DMS79 treated with DMSO at 0.1 percent for 48 hours (cell line): ENCODE data around the gene GSG1L.
A peak's percentile ranks its signal among the peaks of the same experiment; 100 is the strongest.

Source experiments
- DNase-seq: peaks from one replicate; lab custom pipeline; 2025; lab: John Stamatoyannopoulos, UW

The GSG1L gene

GRCh38 chr16:28062847-28063521 lies 530 bp downstream of the GSG1L start:
- no peak for DNase-seq

GRCh38 chr16:28062261-28062846 lies 1.2 kb downstream of the GSG1L start:
- DNase-seq = no peak

DNA sequence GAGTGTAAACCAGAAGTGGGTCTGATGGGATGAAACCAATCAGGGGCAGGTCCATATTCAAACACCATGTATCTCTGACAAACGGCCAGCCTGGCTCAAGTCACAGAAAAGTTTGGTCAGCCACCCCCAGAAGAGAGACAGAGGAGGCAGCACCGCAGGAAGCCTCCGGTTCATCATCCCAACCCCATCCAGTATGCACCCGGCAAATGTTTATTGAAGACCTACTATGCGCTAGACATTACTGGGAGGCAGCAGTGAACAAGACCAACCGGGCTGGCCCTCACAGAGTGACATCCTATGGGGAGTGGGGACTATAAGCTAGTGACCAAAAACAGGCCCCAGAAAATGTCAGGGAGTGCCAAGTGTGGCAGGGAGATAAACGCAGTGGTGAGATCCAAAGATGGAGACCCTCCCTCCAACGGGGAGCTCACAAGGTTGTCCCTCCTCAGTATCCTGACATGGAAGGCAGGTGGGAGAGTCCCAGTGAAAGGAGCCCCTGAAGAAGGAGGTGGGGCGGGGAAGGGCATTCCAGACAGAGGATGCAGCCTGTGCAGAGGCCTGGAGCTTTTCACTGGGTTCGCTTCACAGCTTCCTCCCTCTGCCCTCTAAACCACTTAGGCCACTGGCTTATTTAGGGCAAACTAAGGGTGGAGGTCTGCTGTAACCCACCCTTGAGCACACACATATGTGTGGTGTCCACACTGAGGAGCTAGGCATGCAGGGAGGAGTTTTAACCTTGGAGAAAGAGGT lies 2.0 kb downstream of the GSG1L start:
- DNase-seq = no peak

DNA sequence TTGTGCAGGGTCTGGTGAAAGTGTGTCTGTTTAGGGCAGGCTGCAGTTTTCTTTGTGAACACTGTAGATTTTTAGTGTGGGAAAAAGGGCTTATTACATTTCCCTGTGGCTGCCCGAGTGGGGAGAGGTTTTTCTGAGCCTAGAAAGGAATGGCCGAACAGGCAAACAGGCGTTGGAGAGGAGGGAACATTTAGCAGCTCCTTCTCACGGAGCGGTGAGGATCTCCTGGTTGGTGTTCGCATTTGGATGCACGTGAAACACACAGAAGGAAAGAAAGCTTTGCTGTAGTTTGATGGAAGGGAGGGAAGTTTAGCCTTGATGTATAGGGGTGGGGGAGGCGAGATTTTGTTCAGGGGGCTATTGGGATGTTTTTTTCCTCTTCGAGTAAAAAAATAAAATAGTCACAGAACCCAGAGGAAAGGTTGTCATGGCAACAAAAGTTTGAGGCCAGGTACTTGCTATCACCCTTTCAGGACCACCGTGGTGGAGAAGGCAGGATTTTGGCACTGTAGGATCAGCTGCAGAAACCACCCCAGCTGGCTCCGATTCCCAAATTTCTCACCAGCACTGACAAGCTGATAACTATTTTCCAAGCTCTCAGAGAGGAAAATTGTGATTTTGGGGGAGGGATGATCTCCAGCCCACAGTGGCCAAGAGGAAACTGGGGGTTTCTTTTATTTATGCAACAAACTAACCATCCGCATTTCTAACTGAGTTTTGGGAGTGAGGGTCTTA lies 3.5 kb downstream of the GSG1L start:
- DNase-seq = peak; percentile 6

DNA sequence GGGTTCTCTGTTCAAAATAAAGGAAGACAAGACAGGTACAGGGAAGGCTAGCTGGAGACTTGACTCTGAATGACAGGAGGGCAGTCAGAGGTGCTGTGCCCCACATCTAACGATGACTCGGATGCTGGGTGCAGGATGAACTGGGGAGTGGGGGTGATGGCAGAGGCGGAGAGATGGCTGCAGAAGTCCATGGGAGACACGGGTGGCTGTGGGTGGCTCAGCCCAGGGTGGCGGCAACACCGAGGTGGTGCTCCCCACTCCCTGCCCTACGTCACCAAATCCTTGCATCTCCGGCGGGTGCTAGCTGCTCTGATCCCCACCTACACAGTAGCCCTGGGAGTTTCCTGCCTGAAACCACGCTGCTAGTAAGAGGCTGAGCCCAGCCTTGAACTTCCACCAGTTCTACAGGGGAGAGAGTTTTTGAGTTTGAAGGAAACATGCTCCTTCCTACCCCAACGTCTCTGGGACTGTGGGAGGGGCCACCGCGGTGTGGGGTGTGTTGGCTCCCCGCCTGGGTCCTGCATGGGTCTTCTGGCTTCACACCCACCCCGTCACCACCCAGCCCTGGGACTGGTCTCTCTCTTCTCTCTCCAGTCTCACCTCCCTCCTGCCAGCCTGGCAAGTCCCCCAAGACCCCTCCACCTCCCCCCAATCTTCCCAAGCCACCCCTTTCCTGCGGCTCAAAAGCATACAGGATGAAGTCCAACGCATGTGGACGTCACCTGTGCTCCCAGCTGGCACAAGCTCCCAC lies 4.5 kb downstream of the GSG1L start:
- no peak for DNase-seq

GRCh38 chr16:28057949-28058348 lies 5.6 kb downstream of the GSG1L start:
- DNase-seq = no peak

GRCh38 chr16:28053461-28053860 lies 10.1 kb downstream of the GSG1L start:
- no peak for DNase-seq

- no peak for DNase-seq
Measured at GRCh38 chr16:28052274-28053128, 11.0 kb downstream of the GSG1L start.

- no peak for DNase-seq
Measured at GRCh38 chr16:28051486-28051885, 12.0 kb downstream of the GSG1L start.

- DNase-seq = no peak
Measured at GRCh38 chr16:28042811-28043210, 20.7 kb downstream of the GSG1L start.

DNA sequence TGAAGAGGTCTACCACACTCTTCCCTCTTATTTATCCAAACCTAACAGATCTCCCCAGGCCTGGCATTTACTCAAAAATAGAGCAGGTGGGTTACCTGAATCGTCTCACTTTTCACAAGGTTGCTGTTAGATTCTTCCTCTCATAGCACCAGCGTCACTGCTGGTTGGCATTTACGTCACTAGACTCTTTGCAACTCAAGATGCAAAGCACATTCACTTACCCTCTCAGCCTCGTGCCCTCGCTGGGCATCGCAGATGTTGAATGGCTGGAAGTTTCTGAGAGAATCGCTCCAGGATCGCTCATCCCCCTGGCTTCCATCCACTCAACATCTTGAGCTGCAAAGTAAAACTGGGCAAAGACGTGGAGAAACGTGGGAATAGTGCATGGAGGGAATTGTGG lies 21.9 kb downstream of the GSG1L start:
- no peak for DNase-seq

DNA sequence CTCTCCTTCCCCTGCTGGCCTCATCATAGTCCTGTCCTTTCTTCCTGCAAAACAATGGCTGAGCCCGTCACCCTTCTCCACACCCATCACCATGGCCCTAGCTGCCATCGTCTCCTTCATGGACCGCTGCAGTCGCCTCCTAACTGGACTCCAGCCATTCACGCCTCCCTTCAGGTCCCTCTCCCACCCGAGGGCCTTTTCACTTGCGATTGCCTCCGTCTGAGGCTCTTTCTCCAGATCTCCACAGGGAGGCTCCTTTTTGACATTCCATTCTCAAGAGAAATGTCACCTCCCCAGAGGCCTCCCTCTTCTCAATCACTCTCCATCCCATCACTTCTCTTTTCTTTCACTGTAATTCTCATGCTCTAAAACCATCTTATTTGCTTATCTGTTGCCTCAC lies 23.5 kb downstream of the GSG1L start:
- no peak for DNase-seq

DNA sequence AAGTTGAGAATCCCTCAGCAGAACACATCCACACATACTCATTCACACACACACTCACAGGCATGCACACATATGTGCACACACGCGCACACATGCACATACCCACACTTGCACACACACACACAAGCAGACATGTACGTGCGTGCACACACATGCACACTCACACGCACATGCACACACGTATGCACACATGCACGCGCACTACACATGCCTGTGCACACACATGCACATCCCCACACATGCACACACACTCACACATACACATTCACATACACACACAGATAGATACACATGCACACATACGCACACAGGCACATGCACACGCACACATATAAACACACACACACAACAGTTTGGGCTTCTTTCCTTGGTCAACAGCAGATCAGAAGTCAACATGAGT lies 24.0 kb downstream of the GSG1L start:
- no peak for DNase-seq

DNA sequence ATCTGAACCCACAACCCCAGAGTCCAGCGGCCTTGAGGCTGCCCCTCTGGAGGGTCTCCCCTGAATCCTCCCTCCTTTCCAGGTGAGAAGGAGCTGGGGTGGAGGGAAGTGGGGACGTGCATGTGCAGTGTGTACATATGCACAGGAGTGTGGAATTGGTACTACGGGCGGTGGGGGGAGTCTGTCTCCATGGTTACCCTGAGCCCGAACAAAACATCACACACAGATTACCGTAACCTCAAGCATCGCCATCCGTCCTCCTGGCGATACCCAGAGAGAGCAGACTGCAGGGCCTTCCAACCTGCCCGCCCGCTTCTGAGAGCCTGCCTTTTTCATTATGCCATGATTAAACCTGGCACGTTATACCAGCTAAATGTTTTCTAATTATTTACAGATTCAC lies 25.1 kb downstream of the GSG1L start:
- peak; percentile 1 for DNase-seq

DNA sequence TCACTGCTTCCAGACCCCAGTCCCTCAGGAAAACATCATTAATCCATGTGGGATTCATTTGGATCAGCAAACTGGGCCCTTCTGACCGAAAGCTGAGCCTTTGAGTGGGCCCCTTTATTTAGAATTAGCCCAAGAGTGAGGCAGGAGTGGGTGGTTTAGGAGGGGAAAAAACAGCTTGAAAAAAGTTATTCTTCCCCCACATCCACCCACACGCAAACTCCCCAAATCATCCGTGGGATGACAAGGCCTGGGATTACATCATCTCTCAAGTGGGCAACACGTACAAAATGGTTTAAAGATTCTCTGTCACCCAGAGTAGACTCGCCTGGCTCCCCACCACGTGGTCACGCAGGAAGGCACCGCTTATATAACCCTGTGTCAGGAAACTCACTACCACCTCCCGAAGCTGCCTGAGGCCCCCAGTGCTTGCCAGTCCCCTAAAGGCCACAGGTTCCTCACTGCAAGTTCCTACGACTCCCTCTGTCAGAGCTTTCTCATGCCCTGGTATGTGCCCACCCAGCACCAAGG lies 27.6 kb downstream of the GSG1L start:
- DNase-seq = no peak

DNA sequence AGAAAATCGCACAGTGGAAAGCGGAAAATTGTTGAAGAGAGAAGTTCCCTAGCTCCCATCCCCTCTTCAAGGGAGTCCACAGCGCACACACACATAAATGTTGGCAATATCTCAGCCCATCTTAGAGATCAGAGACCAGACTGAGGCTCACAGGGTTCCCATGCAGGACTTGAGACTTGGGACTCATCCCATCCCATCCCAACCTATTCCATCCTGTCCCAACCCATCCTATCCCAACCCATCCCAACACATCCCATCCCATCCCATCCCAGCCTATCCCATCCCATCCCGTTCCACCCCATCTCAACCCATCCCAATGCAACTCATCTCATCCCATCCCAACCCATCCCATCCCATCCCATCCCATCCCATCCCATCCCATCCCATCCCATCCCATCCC lies 29.6 kb downstream of the GSG1L start:
- DNase-seq = no peak

DNA sequence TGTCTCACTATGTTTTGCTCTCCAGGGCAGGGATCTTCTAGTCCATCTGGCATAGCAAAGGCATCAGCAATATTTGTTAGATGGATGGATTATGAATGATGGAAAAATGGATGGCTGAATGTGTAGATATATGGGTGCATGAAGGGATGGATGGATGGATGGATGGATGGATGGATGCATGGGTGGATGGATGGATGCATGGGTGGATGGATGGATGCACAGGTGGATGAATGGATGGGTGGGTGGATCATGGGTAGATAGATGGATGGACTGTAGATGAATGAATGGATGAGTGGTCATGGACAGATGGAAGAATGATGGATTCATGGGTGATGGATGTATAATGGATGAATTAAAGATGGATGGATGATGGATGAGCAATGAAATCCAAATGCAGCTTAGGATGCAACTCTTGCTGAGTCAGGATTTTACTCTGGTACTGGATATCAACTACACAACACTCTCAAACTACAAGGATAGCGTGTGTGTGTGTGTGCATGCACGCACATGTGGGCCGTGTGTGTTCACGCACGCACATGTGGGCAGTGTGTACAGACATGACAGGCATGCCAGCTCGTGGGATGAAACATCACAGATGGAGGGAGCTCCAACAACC lies 34.0 kb downstream of the GSG1L start:
- no peak for DNase-seq

GRCh38 chr16:28027055-28027454 lies 36.5 kb downstream of the GSG1L start:
- no peak for DNase-seq

DNA sequence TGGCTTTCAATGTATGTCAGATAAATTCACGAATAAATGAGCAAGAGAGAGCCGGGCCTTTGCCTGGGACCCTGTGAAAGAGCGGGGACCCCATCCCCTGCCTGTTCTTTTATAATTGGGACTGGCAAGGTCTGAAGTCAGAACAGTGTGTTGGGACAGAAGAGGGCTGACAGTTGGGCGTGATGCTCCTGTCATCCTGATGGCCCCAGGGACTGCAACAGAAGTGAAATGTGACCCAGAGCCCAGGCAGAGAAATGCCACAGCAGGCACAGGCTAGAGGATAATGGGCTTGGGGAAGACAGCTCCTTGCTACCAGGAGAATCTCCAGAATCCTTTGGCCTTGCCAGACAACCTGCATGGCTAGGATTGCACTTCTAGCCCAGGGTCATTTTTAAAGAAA lies 37.9 kb downstream of the GSG1L start:
- DNase-seq = no peak

DNA sequence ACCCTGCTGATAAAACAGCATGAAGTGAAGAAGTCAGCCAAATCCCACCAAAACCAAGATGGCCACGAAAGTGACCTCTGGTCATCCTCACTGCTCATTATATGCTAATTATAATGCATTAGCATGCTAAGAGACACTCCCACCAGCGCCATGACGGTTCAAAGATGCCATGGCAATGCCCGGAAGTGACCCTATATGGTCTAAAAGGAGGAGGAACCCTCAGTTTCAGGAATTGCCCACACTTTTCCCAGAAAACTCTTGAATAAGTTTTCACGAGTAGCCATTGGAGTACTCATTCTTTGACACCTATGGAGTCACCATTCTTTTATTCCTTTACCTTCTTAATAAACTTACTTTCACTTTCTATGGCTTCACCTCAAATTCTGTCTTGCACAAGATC lies 44.3 kb downstream of the GSG1L start:
- no peak for DNase-seq
